DMS153 (cell line): Measurements from ENCODE around the gene CHGA.
A peak's percentile ranks its signal among the peaks of the same experiment; 100 is the strongest.

Experiments
- DNase-seq: peaks from one replicate; lab custom pipeline; 2025; lab: John Stamatoyannopoulos, UW

CHGA gene

GRCh38 chr14:92930737-92931602 lies 8.0 kb downstream of the CHGA start:
- no peak for DNase-seq

GRCh38 chr14:92931681-92932447 lies 8.9 kb downstream of the CHGA start:
- no peak for DNase-seq

GRCh38 chr14:92932448-92933395 lies 9.8 kb downstream of the CHGA start:
- no peak for DNase-seq

- no peak for DNase-seq
Measured at GRCh38 chr14:92933481-92933880, 10.5 kb downstream of the CHGA start.

DNA sequence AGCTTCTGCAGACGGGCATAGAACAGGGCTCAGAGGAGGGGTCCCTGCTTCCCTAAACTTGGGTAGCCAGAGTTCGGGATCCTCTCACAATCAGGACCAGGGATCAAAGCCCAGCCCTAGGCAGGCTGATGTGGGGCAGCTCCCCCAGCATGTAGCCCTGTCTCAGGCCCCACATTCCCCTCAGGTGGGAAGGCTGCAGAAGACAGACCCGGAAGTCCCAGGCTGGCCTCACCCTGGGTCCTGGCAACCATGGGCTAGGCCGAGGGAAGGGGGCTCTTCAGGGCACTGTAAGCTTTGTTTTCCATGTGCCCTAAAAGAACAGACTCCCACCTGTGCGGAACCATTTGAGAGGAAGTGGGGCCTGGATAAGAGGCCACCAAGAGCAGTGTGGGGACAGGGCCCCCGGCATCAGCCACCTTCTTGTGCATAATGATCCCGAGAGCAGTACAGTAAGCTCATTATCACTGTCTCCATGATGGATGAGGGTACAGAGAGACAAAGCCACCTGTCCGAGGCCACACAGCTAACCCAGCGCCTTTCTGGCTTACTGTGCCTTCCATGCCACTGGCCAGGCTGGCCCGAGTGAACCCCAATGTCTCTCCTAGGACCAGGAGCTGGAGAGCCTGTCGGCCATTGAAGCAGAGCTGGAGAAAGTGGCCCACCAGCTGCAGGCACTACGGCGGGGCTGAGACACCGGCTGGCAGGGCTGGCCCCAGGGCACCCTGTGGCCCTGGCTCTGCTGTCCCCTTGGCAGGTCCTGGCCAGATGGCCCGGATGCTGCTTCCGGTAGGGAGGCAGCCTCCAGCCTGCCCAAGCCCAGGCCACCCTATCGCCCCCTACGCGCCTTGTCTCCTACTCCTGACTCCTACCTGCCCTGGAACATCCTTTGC lies 11.5 kb downstream of the CHGA start:
- DNase-seq, result no peak

- DNase-seq, result no peak
Measured at GRCh38 chr14:92935446-92935845, 12.5 kb downstream of the CHGA start.

DNA sequence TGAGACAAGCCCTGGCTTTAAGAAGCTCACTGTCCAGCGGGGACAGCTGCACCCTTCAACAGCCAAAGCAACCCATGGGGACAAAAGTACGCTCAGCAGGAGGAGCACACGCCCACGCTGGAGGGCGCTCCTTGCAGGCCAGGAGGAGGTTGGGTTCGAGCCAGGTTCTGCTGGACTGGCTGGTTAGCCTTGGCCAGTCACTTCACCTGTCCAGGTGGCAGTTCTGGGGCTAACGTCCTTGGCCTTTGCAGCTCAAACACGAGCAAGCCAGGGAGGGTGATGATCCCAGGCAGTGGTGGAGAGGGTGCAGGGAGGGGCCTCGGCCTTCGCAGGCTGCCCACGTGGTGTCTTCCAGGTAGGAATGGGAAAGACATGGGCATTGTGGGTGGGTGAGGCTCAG lies 13.1 kb downstream of the CHGA start:
- no peak for DNase-seq

- peak; percentile 75 for DNase-seq
Measured at GRCh38 chr14:92937051-92937937, 14.3 kb downstream of the CHGA start.

DNA sequence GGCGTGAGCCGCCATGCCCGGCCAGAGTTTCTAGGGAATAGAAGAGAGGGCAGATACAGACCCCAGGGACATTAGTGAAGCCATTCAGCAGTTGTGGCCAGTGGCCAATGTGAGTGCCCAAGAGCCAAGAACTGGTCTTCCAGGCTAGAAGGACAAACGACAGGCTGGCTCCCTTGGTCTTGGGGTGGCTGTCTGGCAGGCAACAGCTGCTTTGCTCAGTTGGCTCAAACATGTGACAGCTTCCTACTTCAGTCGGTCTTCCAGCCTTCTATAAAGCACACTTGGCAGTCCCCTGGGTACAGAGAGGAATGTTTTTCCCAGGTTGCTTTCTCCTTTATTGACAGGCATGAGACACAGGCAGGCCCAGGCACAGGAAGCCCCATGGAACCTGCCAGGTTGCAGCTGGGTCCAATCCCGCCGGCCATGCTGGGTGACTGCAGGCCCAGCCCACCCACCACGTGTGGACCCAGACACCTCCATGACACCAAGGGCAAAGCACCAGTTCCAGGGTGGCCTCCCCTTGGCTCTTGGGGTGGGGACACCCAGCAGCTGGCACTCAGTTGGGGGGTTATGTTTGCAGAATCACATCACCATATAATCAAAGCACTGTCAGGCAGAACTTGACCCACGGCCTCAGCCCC lies 15.4 kb downstream of the CHGA start:
- no peak for DNase-seq

DNA sequence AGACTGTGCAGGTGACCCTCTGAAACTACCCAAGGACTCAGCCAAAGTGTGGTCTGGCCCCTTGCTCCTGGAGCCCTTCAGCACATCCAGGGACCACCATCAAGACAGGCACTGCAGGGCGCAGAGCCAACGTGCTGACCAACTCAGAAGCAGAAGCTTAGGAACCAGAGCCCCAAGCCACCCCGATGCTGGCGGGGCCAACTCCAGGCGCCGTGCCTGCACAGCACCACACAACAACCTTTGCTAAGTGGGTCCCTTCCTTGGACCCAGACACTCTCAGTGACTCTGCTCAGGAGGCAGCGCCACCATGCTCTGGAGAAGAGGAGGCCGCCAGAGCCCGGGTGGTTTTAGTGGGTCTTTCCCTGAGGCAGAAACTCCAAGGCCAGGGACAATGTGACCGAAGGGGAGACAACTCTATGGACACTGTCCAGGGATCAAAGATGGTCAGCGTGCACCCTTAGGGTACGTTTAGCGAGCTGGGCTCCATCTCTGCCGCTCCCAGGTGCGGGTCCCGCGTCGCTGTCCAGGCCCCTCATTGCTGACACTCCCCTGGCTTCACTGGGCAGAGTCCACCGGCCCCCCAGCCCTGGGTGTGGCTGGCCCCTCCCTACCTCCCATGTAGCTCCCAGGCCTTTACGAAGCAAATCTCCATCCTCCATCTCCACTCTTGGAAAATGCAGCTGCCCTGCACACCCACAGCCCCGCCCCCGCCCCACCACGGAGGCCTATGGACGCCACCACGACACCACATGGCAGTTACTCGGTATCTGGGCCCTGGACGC lies 16.1 kb downstream of the CHGA start:
- no peak for DNase-seq

DNA sequence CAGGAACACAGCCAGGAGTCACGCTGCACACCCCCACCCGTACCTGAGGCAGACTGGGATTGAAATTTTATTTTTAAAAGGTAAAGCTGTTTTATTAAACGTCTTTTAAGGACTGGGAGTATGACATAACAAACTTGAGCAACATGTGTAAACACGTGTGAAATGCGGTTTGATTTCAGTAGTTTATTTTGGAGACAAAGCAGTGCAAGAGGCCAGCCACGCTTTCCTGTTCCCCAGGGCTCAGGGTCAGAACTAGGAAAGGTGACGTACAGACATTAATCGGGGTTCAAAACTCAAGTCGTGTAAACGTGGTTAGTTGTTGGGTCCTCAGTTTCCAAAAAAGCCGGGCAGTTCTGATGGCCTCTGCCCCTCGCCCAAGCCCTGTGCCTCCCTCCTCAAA lies 16.7 kb downstream of the CHGA start:
- DNase-seq, result no peak

- DNase-seq, result no peak
Measured at GRCh38 chr14:92940543-92940942, 17.6 kb downstream of the CHGA start.

DNA sequence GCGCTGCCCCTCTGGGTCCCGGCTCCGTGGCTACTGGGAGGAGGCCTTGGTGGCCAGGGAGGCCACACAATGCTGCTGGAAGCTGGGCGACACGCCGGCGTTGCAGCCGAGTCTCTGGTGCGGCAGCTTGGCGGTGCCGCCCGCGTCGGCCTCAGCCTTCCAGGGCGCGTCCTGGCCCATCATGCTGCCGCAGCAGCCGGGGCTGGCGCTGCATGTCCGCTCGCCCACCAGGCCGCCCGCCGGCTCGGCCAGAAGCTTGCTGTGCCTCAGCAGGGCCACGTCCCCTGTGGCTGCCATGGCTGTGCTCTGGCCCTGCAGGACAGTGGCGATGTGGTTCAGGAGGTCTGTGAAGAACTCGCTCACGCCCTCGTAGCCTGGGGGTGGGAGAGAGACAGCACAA lies 18.6 kb downstream of the CHGA start:
- DNase-seq, result no peak

GRCh38 chr14:92942136-92942535 lies 19.2 kb downstream of the CHGA start:
- DNase-seq, result no peak

GRCh38 chr14:92942576-92942975 lies 19.6 kb downstream of the CHGA start:
- DNase-seq, result no peak

DNA sequence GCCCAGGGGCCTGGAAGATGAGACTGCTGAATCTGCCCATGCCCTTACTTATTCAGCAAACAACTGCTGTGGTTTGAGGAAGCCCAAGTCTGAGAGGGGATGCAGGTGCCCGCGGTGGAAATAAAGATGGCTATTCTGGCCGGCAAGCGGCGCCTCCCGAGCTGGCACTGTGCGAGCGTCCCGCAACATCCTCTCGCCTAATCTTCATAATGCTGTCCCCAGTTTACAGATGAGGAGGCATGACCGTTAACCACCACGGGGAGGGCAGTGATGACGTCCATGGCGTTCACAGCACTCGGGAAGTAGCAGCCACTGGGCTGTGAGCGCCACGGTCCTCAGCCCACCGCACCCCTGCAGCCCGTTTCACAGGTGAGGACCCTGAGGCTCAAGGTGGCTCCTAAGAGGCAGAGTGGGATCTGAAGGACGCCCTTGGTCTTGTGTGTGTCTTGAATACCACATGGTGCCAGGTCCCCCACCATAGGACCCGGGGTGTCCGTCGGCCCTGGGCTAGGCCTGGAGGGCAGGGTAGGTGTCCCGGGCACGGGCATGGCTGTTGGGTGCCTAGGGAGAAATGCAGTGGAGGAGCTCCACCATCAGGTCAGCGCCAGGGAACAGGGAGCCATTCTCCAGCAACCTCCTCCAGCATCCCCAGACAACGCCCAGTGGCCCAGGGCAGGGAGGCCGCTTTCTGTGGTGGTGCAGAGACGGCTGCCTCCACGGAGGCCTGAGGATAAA lies 20.2 kb downstream of the CHGA start:
- DNase-seq, result no peak

- DNase-seq, result no peak
Measured at GRCh38 chr14:92943855-92944570, 21.1 kb downstream of the CHGA start.
